Measurements from ENCODE around the gene ITPRIP. TPM values are rescaled to one million over a fixed set of nuclear protein-coding genes. Genes with fewer than 3 reads are reported as not detected.

The ITPRIP gene
- total RNA-seq, 2 donors from 2014 or later: 5.9 to 9.6 TPM

GRCh38 chr10:104300002-104300735, 38.1 kb downstream of the ITPRIP start:
- H3K36me3 ChIP-seq: no peaks in the 10 kb centered on the region
- H3K9me3 ChIP-seq: no peaks in the 10 kb centered on the region
- no peak overlapping the region for H3K4me3 ChIP-seq
- H3K27ac ChIP-seq: peak overlapping the region; percentile 36
- no peaks in the 10 kb centered on the region for H3K4me1 ChIP-seq
- H3K9ac ChIP-seq (ENCODE audit: low read depth in 2 of 2, low read length in 2 of 2): no peak overlapping the region
- intact Hi-C loops (cut with DNase I): no loop called here
- no peaks in the 10 kb centered on the region for H3K27me3 ChIP-seq
- DNase-seq: no peak
- TF ChIP-seq, protein P1, sequence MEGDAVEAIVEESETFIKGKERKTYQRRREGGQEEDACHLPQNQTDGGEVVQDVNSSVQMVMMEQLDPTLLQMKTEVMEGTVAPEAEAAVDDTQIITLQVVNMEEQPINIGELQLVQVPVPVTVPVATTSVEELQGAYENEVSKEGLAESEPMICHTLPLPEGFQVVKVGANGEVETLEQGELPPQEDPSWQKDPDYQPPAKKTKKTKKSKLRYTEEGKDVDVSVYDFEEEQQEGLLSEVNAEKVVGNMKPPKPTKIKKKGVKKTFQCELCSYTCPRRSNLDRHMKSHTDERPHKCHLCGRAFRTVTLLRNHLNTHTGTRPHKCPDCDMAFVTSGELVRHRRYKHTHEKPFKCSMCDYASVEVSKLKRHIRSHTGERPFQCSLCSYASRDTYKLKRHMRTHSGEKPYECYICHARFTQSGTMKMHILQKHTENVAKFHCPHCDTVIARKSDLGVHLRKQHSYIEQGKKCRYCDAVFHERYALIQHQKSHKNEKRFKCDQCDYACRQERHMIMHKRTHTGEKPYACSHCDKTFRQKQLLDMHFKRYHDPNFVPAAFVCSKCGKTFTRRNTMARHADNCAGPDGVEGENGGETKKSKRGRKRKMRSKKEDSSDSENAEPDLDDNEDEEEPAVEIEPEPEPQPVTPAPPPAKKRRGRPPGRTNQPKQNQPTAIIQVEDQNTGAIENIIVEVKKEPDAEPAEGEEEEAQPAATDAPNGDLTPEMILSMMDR (IDR thresholded peaks at IDR 0.05): no peak

DNA sequence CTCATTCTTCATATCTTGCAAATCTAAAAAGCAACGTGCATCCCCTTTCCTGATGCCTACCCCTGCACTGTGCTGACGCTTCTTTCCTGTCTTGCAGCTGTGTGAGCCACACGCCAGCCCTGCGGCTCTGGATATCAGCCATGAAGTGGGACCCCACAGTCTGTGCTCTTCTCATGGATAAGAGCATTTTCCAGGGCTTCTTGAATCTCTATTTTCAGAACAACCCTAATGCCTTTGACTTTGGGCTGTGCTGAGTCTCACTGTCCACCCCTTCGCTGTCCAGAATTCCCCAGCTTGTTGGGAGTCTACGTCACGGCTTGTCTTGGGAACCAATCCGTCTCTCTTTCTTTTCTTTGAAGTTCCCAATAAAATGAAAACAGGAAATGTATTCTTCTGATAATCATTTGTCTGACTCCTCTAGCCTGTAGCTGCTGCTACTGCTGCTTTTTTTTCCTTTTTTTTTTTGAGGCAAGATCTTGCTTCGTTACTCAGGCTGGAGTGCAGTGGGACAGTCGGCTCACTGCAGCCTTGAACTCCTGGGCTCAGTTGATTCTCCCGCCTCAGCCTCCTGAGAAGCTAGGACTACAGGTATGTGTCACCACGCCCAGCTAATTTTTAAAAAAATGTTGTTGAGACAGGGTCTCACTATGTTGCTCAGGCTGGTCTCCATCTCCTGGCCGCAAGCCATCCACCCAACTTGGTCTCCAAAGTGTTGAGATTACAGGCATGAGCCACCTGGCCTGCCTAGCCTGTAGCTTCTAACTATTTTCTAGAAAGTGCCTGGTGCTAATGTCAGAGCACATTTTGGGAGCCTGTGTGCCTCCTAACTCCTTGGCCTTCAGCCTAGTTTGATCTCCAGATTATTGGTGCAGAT, 39.0 kb downstream of the ITPRIP start:
- intact Hi-C loops (cut with DNase I): no loop called here
- Histone ChIP-seq H3K27me3 (no peaks in the 10 kb centered on the region), H3K9ac (ENCODE audit: low read depth in 2 of 2, low read length in 2 of 2) (no peak overlapping the region), H3K27ac (no peak overlapping the region), H3K4me1 (no peaks in the 10 kb centered on the region), H3K9me3 (no peaks in the 10 kb centered on the region), H3K4me3 (no peak overlapping the region), H3K36me3 (no peaks in the 10 kb centered on the region)
- TF ChIP-seq, protein P1 (IDR thresholded peaks at IDR 0.05): no peak
- no peak for DNase-seq

DNA sequence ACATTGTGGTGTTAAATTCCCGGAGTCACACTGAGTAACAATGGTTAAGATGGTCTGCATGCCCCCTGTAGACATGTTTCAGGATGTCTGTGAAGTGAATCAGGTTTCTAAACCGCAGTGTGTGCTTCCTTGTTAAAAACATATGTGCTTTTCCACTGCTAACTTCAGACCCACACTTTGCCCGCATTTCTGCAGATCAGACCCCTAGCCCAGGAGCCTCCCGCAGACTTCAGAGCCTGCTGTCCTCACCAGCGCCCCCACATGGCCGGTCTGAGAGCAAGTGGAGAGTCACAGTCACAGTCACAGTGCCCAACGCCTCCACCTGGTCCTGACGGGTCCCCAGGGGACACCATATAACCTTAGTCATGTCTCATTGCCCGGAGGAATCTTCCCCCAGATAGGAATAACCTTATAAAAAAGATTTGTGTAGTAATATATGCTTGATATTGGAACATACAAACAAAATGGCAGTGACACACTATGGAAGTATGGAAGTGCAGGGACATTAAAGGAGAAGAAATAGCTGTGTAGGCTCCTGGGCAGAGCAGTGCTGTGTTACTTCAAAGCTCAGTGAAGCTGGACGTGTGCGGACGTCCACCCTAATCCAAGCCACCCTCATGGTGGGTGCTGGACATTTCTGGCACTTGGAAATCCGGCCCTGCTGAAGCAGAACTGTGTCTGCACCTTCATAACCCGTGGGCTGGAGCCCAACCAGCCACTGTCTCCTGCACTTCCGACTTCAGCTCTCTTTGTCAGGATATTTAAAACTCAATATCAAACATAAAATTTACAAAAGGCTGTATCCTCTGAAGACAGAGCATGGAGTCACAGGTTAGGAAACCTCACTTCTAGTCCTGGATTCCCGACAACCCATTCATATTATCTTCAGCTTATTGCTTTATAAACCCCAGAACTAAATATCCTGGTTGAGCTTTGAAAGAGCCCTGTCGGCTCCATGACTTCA, 40.3 kb downstream of the ITPRIP start:
- no peaks in the 10 kb centered on the region for H3K36me3 ChIP-seq
- H3K4me1 ChIP-seq: no peaks in the 10 kb centered on the region
- no peaks in the 10 kb centered on the region for H3K9me3 ChIP-seq
- no peaks in the 10 kb centered on the region for H3K27me3 ChIP-seq
- no peak overlapping the region for H3K27ac ChIP-seq
- intact Hi-C loops (cut with DNase I): no loop called here
- H3K4me3 ChIP-seq: no peak overlapping the region
- TF ChIP-seq, protein P1 (IDR thresholded peaks at IDR 0.05): no peak
- DNase-seq: no peak
- H3K9ac ChIP-seq (ENCODE audit: low read depth in 2 of 2, low read length in 2 of 2): no peak overlapping the region

- H3K27ac ChIP-seq: no peak overlapping the region
- intact Hi-C loops (cut with DNase I): no loop called here
These were observed 41.4 kb downstream of the ITPRIP start for GRCh38 chr10:104296687-104297436.

More at GRCh38 chr10:104296687-104297436, 41.4 kb downstream of the ITPRIP start:
- no peak overlapping the region for H3K4me3 ChIP-seq
- no peak overlapping the region for H3K9ac ChIP-seq (ENCODE audit: low read depth in 2 of 2, low read length in 2 of 2)
- no peaks in the 10 kb centered on the region for H3K9me3 ChIP-seq
- H3K4me1 ChIP-seq: no peaks in the 10 kb centered on the region
- DNase-seq: no peak
- H3K36me3 ChIP-seq: no peaks in the 10 kb centered on the region
- no peaks in the 10 kb centered on the region for H3K27me3 ChIP-seq
- TF ChIP-seq, protein P1 (IDR thresholded peaks at IDR 0.05): no peak

All from colonic mucosa (tissue), 4 donors.